HG03442 (cell line): ENCODE results near the gene TMEM39B.
A peak's percentile ranks its signal among the peaks of the same experiment; 100 is the strongest.
"Not testable (repeated sequence)": the region's sequence is repeated elsewhere in the genome, so short reads cannot be mapped to it uniquely, and the experiment has no call there.

Experiments
- ATAC-seq: cut with Tn5 transposase; IDR thresholded peaks from one replicate; pipeline ENCODE4 v1.9.1; 2021; ENCODE audit warnings: mild to moderate bottlenecking, moderate library complexity; ENCODE audit not compliant: unreplicated experiment

TMEM39B gene

DNA sequence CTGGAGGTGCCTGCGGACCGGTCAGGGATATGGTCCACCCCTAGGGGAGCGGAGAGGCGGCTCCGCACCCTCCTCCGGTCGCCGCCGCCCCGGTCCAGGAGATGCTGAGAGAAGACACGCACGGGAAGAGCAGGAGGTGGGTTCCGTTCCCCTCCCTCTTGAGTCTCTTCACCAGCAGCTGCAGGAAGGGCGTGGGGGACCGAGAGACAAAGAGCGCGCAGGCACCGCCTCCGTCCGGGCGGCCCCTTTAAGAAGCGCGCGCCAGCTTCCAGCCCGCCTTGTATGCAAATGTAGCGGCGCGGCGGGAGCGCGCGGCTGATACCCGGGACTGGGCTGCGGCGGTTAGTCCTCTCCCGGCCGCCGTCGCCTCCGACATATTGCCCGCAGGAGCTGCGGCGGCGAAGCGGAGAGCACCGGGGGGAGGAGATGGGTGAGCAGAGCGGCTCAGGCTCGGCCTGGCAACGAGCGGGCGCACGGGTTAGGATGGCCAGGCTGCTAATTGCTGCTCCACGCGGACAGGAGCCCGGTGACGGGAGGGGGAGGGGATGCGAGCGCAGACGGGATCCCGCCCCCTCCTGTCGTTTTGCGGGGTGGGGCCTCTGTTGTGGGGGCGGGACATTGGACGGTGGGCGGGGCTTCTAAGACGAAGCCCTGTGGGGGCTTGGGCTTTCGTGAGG is at the start of gene TMEM39B:
Gene TMEM39B, plus strand, starts transcription at position 318 of the 677 bp plus-strand sequence. Its CDS starts 109 bp downstream, at position 427.
- ATAC-seq: peak; percentile 81

GRCh38 chr1:32023351-32023750 is 49.4 kb upstream of the TMEM39B start:
- ATAC-seq: no peak

- no peak for ATAC-seq
These were observed 47.2 kb upstream of the TMEM39B start for GRCh38 chr1:32025515-32025914.

- ATAC-seq: no peak
These were observed 44.0 kb upstream of the TMEM39B start for GRCh38 chr1:32028746-32029145.

DNA sequence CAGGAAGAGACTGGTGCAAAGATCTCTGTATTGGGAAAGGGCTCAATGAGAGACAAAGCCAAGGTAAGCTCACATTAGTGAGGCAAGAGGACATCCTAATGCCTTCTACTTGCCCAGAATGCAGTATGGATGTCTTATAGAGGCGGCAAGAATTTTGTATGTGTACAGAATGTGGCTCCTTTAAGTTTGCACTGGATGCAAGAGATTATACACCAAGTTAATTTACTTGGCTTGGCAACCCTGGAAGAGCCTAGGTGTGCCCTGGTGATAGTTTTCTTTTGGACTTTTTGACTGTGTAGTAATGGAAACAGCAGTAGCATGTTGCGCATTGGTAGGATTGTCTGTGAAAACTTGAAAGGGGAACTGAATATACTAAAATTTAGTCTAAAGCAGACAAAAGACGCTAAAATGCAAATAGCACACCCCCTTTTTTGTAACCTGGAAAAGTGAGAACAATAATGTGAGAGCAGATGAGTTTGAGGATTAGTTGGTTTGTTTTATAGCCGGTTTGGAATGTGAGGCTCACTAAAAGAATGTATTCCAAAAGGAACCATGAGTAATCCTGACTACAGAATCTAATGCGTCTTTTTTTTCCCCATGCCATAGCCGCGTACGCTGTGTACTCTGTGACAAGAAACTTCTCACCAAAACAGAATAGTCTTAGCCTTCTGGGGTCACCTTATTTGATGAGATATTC is 41.0 kb upstream of the TMEM39B start:
- ATAC-seq: no peak

GRCh38 chr1:32032275-32032615 is 40.5 kb upstream of the TMEM39B start:
- no peak for ATAC-seq

DNA sequence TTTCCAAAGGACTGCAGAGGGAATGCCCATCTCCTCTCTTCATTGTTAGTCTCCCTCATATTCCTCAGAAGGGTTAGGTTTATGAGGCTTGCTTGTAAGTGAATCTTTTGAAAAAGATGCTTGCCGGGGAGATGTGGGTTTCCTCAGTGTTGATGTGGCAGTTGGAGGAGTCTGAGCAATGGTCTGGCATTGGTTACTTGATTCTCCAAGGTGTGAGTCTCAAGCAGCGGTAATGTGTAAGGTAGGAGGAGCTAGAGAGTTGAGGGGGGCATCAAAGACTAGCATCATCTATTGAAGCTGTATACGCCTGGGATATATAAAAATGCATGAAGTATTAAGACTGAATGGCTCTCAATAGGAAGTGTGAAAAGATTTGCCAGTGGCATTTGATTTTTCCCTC is 37.6 kb upstream of the TMEM39B start:
- no peak for ATAC-seq

GRCh38 chr1:32040711-32041110 is 32.0 kb upstream of the TMEM39B start:
- no peak for ATAC-seq

GRCh38 chr1:32042330-32042729 is 30.4 kb upstream of the TMEM39B start:
- no peak for ATAC-seq

- no peak for ATAC-seq
These were observed 28.5 kb upstream of the TMEM39B start for GRCh38 chr1:32044234-32044633.

DNA sequence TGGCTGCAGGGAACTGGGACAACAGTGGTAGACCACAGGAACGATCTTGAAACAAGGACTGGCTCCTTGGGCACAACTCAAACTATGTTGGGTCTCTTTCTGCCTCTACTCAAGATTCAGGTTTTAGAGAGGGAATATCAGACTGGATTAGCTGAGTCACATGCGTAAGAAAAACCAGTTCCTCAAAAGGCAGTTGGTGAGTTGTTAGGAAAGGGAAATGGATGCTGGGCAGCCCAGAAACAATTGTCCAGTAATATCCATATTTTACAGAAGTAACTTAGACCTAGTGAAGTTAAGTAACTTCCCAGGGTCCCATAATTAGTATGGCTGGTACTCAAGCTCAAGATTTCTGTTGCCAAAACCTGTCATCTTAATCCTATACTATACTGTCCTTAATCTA is 27.0 kb upstream of the TMEM39B start:
- ATAC-seq: no peak

GRCh38 chr1:32047701-32048100 is 25.0 kb upstream of the TMEM39B start:
- no peak for ATAC-seq

- no peak for ATAC-seq
These were observed 24.3 kb upstream of the TMEM39B start for GRCh38 chr1:32048440-32048839.

DNA sequence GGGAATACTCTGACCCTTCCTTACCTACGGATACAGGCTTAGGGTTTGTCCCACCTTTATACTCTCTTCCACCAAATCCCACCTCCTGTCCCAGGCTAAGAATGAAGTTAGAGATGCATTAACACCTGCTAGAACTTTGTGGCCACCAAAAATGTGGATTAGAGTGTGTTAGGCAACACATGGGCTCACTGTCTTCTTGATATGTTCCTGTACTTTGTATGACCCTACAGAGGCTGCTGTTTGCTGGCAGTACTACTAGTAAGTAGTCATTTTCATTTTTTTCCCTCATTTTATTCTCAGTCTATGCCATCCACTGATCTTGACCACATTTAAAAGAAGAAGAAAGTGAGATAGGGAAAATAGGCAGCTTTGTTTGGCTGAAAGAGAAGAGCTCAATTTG is 21.0 kb upstream of the TMEM39B start:
- ATAC-seq: no peak

DNA sequence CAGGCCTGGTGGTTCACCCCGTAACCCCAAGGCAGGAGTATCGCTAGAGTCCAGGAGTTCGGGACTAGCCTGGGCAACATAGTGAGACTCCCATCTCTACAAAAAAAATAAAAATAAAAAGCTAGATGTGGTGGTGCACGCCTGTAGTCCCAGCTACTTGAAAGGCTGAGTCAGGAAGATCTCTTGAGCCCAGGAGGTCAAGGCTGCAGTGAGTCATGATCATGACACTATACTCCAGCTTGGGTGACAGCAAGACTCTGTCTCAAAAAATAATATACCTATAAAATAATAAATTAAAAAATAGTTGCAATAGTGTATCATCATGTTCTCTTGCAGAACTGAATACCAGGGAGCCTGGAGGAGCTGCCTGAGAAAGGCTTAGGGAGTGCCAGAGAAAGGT is 19.9 kb upstream of the TMEM39B start:
- ATAC-seq: no peak

GRCh38 chr1:32055416-32055815 is 17.3 kb upstream of the TMEM39B start:
- no peak for ATAC-seq

GRCh38 chr1:32056598-32056997 is 16.1 kb upstream of the TMEM39B start:
- ATAC-seq: no peak

DNA sequence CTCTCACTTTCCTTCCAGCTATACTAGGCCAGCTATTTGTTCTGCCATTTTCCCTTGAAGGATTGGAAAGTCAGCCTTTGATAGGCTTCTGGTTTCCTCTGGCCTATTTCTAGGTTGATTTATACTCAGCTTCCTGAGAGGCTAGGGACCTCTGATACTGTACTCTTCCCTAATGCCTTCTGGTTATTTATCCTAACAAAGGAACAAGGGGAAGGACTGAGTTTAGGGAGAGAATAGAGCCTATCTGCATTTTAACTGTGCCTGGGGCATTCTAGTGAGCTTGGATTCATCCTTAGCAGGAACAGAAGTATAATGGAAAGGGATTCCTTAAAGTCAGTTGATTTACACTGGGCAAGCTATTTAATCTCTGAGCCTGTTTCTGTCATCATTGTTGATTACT is 11.8 kb upstream of the TMEM39B start:
- ATAC-seq: no peak

GRCh38 chr1:32062867-32063230 is 9.9 kb upstream of the TMEM39B start:
- ATAC-seq: no peak

GRCh38 chr1:32063261-32063681 is 9.5 kb upstream of the TMEM39B start:
- no peak for ATAC-seq

DNA sequence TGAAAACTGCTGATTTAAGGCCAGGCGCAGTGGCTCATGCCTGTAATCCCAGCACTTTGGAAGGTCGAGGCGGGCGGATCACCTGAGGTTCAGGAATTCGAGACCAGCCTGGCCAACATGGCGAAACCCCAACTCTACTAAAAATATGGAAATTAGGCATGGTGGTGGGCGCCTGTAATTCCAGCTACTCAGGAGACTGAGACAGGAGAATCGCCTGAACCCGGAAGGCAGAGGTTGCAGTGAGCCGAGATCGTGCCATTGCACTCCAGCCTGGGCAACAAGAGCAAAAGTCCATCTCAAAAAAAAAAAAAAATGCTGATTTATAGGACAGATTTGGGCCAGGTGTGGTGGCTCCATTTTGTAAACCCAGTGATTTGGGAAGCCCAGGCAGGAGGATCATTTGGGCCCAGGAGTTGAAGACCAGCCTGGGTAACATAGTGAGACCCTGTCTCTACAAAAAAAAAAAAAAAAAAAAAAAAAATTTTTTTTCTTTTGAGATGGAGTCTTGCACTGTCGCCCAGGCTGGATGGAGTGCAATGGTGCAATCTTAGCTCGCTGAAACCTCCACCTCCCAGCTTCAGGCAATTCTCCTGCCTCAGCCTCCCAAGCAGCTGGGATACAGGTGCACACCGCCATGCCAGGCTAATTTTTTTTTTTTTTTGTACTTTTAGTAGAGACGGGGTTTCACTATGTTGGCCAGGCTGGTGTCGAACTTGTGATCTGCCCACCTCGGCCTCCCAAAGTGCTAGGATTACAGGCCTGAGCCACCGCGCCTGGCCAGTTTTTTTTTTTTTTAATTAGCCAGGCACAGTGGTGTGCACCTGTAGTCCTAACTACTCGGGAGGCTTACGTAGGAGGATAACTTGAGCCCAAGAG is 6.9 kb upstream of the TMEM39B start:
- not testable (repeated sequence) for ATAC-seq

- ATAC-seq: no peak
These were observed 6.3 kb upstream of the TMEM39B start for GRCh38 chr1:32066489-32066873.
